Thyroid gland (tissue), 4 donors: ENCODE measurements around the gene CDH23. TPM values are rescaled to one million over a fixed set of nuclear protein-coding genes. Genes with fewer than 3 reads are reported as not detected.

Experiments used
- DNase-seq, 2 donors: peaks; one replicate each; pipeline ENCODE4 v3.0.0-alpha.2; 2019
- H3K27ac ChIP-seq, 3 donors: fragments of 200-600 bp; sonication (generic); 1 replicate in 2 of 3; 2 replicates in 1 of 3; pipeline ENCODE4 v1.5.1; 2016 to 2019; ENCODE audit warnings: mild to moderate bottlenecking in 1 of 3, moderate library complexity in 1 of 3
- H3K27me3 ChIP-seq: fragments of 200-600 bp; sonication (generic); one replicate; pipeline ENCODE4 v1.5.1; 2019
- H3K36me3 ChIP-seq, 2 donors: fragments of 200-600 bp; sonication (generic); one replicate each; pipeline ENCODE4 v1.5.1; 2016 to 2019
- H3K4me1 ChIP-seq, 2 donors: fragments of 200-600 bp; sonication (generic); one replicate each; pipeline ENCODE4 v1.5.1; 2017 to 2019
- H3K4me3 ChIP-seq, 3 donors: fragments of 200-600 bp; sonication (generic); replicated peaks in 1 of 3; 1 replicate in 2 of 3; 2 replicates in 1 of 3; pipeline ENCODE4 v1.5.1; 2016; ENCODE audit warnings: mild to moderate bottlenecking in 1 of 3
- H3K9me3 ChIP-seq: fragments of 200-600 bp; sonication (generic); one replicate; pipeline ENCODE4 v1.5.1; 2017
- POLR2A ChIP-seq, 2 donors: fragments of 450-650 bp; IDR thresholded peaks; one replicate each; pipeline ENCODE4 v1.6.1; 2017; ENCODE audit warnings: antibody characterized with exemption in 2 of 2, mild to moderate bottlenecking in 2 of 2, moderate library complexity in 1 of 2
- WGBS, 2 donors: methylation state at CpG; one replicate each; pipeline ENCODE4 v1.1.5; 2017; 5-methylcytosine and 5-hydroxymethylcytosine counted together
- intact Hi-C: fragments of 100-400 bp; cut with DNase I; formaldehyde crosslinking; loops from one replicate; pipeline ENCODE4 v1.15.1; 2023
- total RNA-seq, 4 donors: library from RNA; depleted of rRNA; stranded (reverse); fragments of >200 nt; gene quantifications; one replicate each; pipeline ENCODE4 v1.2.3, GENCODE V29; 2016
- TF ChIP-seq, protein P1 (sequence below), 6 experiments: fragments of 200-600 bp in 3 of 6; fragments of 450-650 bp in 3 of 6; sonication (generic) in 3 of 6; IDR thresholded peaks; one replicate each; pipeline ENCODE4 v1.5.1; 2016 to 2019; ENCODE audit warnings: antibody characterized with exemption in 6 of 6, mild to moderate bottlenecking in 2 of 6, inconsistent platforms in 1 of 6, moderate library complexity in 1 of 6

The CDH23 gene
- total RNA-seq, 4 donors from 2014 or later = 3.0 to 4.2 (median 3.9) TPM

DNA sequence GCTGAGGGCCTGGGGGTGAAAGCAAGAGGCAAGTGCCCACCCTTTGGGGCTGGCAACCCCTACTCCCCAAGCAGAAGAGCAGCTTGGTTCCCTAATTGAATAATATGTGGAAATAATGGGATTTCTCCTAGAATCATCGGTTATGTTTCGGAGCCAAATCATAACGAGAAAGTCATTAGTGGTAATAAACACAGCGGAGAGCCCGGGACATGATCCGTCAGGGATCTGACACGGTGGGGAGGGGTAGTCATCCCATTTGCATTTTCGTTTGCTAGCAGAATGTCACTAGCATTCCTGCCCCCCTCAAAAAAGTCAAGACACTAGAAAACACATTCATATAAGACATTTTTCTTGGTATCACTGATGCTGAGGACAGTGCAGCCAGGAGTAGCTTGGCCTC is 140.4 kb downstream of the CDH23 start:
- H3K9me3 ChIP-seq = no peaks in the 10 kb centered on the region
- H3K27ac ChIP-seq = no peak overlapping the region
- WGBS, 2 donors = 88 to 97% methylated on average over 8 of the region's 8 CpGs
- intact Hi-C loops = no loop called here
- DNase-seq = no peak
- no peaks in the 10 kb centered on the region for H3K27me3 ChIP-seq
- TF ChIP-seq, protein P1, sequence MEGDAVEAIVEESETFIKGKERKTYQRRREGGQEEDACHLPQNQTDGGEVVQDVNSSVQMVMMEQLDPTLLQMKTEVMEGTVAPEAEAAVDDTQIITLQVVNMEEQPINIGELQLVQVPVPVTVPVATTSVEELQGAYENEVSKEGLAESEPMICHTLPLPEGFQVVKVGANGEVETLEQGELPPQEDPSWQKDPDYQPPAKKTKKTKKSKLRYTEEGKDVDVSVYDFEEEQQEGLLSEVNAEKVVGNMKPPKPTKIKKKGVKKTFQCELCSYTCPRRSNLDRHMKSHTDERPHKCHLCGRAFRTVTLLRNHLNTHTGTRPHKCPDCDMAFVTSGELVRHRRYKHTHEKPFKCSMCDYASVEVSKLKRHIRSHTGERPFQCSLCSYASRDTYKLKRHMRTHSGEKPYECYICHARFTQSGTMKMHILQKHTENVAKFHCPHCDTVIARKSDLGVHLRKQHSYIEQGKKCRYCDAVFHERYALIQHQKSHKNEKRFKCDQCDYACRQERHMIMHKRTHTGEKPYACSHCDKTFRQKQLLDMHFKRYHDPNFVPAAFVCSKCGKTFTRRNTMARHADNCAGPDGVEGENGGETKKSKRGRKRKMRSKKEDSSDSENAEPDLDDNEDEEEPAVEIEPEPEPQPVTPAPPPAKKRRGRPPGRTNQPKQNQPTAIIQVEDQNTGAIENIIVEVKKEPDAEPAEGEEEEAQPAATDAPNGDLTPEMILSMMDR (IDR thresholded peaks at IDR 0.05) = no peak
- no peak for TF ChIP-seq POLR2A (IDR thresholded peaks at IDR 0.05)
- H3K36me3 ChIP-seq = no peaks in the 10 kb centered on the region
- H3K4me1 ChIP-seq = peaks cover 0 to 6% of the 10 kb centered on the region in 2 donors
- H3K4me3 ChIP-seq = no peak overlapping the region

DNA sequence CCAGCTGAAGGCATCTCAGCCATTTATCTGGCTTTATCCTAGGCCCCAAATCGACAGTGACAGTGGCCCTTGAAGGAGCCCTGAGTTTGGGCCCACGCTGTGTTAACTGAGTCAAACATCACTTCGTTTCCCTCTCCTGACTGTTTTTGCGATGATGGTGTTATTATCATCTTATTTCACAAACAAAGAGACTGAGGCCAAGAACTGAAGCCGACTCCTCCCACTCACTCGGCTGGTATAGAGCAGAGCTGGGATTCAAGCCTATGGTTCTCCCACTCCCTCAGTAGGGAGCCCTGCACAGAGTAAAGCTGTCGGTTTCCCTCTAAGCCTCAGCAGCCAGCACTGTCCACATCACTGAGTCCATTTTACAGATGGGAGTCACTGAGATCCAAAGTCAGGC is 141.0 kb downstream of the CDH23 start:
- H3K27me3 ChIP-seq = no peaks in the 10 kb centered on the region
- WGBS, 2 donors = 84 to 85% methylated on average over 7 of the region's 7 CpGs
- no peaks in the 10 kb centered on the region for H3K36me3 ChIP-seq
- H3K4me1 ChIP-seq = peaks cover 0 to 6% of the 10 kb centered on the region in 2 donors
- no peak overlapping the region for H3K4me3 ChIP-seq
- intact Hi-C loops = no loop called here
- H3K9me3 ChIP-seq = no peaks in the 10 kb centered on the region
- DNase-seq = no peak
- no peak for TF ChIP-seq POLR2A (IDR thresholded peaks at IDR 0.05)
- TF ChIP-seq, protein P1 (IDR thresholded peaks at IDR 0.05) = no peak
- H3K27ac ChIP-seq = no peak overlapping the region

DNA sequence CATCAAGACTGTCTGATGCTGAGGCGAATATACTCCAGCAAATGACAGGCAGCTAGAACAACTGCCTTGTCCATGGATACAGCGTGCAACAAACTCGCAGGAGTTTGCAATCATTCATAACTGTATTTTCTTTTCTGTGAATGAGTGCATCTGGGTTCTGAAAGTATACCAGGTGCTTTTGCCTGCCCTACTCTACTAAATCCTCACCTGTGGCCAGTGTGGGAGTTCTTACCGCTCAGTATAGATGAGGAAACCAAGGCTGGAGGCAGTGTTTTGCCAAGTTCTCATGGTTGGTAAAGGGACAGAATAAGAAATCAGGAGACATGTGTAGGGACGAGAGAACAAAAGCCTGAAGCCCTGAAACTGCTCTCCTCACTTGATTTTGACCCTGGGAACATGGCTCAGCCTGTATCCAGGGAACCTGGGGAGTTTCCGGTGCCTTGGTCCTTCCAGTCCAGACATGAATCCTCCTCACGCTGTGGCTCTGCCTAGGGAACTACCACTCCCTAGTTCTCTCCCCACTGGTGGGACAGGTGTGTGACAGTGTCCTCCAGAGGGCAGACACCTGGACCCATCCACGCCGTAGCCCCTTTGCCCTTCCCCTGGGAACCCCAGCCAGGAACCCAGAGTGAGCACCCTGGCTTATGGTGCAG is 142.0 kb downstream of the CDH23 start:
- no peak overlapping the region for H3K27ac ChIP-seq
- H3K36me3 ChIP-seq = no peaks in the 10 kb centered on the region
- peaks cover 0 to 6% of the 10 kb centered on the region in 2 donors for H3K4me1 ChIP-seq
- WGBS, 2 donors = 89 to 90% methylated on average over 7 to 9 of the region's 9 CpGs
- intact Hi-C loops = no loop called here
- H3K27me3 ChIP-seq = no peaks in the 10 kb centered on the region
- H3K4me3 ChIP-seq = no peak overlapping the region
- no peak for DNase-seq
- TF ChIP-seq, protein P1 (IDR thresholded peaks at IDR 0.05) = no peak
- no peak for TF ChIP-seq POLR2A (IDR thresholded peaks at IDR 0.05)
- no peaks in the 10 kb centered on the region for H3K9me3 ChIP-seq

DNA sequence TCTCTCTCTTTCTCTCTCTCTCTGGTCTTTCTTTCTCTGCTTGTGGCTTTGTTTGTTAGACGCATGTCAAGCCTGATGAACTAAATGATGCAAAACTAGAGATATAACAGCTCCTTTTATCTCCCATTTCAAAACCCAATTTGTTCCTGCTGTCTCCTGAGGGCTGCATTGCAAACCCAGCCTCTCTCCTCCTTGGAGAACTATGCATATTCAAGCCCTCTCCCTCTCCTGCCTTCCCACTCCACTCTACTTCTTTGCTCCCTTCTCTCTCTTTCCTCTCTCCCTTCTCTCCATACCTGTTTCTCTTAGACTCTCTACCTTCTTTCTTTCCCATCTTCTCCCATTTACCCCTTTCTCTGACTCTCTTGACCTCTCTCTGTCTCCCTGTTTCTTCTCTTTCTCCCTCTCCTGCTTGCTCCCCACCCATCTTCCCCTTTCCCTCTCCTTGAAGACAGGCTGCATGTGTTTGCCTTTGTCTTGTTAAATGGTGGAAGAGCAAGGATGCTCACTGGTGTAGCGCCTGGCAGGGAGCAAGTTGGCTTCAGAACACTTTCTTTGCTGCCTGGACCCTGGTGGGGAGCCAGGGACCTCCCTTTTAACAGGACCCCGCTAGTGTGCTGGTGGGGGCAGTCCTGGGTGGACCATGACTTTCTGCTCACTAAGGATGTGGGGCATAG is 142.9 kb downstream of the CDH23 start:
- peaks cover 0 to 5% of the 10 kb centered on the region in 2 donors for H3K4me1 ChIP-seq
- WGBS, 2 donors = 93 to 97% methylated on average over 3 of the region's 3 CpGs
- DNase-seq = no peak
- H3K36me3 ChIP-seq = no peaks in the 10 kb centered on the region
- no peaks in the 10 kb centered on the region for H3K9me3 ChIP-seq
- intact Hi-C loops = no loop called here
- H3K27me3 ChIP-seq = no peaks in the 10 kb centered on the region
- TF ChIP-seq, protein P1 (IDR thresholded peaks at IDR 0.05) = no peak
- no peak for TF ChIP-seq POLR2A (IDR thresholded peaks at IDR 0.05)
- no peak overlapping the region for H3K4me3 ChIP-seq
- no peak overlapping the region for H3K27ac ChIP-seq

DNA sequence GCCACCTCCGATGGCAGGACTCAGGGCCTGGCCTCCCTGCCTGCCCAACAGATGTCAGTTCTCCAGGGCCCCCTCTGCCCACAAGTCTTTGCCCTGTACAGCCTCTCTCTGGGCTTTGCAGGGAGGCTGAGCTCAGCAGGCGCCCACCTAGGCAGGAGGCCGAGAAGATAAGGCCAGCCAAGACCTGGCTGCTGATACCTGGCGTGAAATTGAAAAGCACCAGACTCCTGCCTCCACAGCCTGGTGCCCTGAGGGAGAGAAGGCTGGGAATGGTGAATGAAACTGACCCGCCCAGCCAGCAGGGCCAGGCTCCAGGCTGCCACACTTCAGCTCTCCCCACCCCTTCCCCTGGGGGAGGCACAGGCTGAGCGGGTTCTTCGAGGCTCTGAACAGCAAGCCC is 145.8 kb downstream of the CDH23 start:
- intact Hi-C loops = no loop called here
- no peaks in the 10 kb centered on the region for H3K9me3 ChIP-seq
- 82 to 88% methylated on average over 5 to 6 of the region's 7 CpGs for WGBS, 2 donors

More for the DNA sequence above, 145.8 kb downstream of the CDH23 start:
- no peaks in the 10 kb centered on the region for H3K36me3 ChIP-seq
- H3K27me3 ChIP-seq = no peaks in the 10 kb centered on the region
- no peak for DNase-seq
- no peak overlapping the region for H3K27ac ChIP-seq
- TF ChIP-seq POLR2A (IDR thresholded peaks at IDR 0.05) = no peak
- TF ChIP-seq, protein P1 (IDR thresholded peaks at IDR 0.05) = no peak
- H3K4me1 ChIP-seq = no peaks in the 10 kb centered on the region
- H3K4me3 ChIP-seq = no peak overlapping the region
